HepG2 (cell line): ENCODE results near the gene C5AR1. TPM values are rescaled to one million over a fixed set of nuclear protein-coding genes. Genes with fewer than 3 reads are reported as not detected.
A peak's percentile ranks its signal among the peaks of the same experiment; 100 is the strongest.

Experiments used
- EP300 ChIP-seq, 3 experiments: sonication (generic) in 1 of 3; formaldehyde crosslinking in 1 of 3; IDR thresholded peaks; 2 replicates each; pipeline versions ENCODE4 v1.5.1 to v1.6.1; 2011 to 2020; ENCODE audit warnings: low read depth in 2 of 3, low read length in 2 of 3, borderline replicate concordance in 1 of 3, improper control_type of control experiment in 1 of 3, mild to moderate bottlenecking in 1 of 3, missing genetic modification reagents in 1 of 3, moderate library complexity in 1 of 3
- KLF9 ChIP-seq: IDR thresholded peaks from 2 replicates; pipeline ENCODE4 v1.6.1; 2016; ENCODE audit warnings: low read depth
- PHF21A ChIP-seq: sonication (generic); formaldehyde crosslinking; IDR thresholded peaks from 2 replicates; pipeline ENCODE4 v1.5.0; 2020; ENCODE audit warnings: mild to moderate bottlenecking, missing genetic modification reagents
- POGK ChIP-seq: sonication (generic); formaldehyde crosslinking; conservative IDR thresholded peaks from 2 replicates; pipeline ENCODE4 v1.8.0; 2022; ENCODE audit warnings: mild to moderate bottlenecking, moderate library complexity, missing genetic modification reagents
- PRPF4 ChIP-seq: fragments of 200-400 bp; formaldehyde crosslinking; IDR thresholded peaks from 2 replicates; pipeline ENCODE4 v1.6.1; 2016; ENCODE audit warnings: low read length, low read depth; ENCODE audit not compliant: poor library complexity, severe bottlenecking
- RARG ChIP-seq: sonication (generic); formaldehyde crosslinking; IDR thresholded peaks from 2 replicates; pipeline ENCODE4 v1.4.0; 2020; ENCODE audit warnings: low read depth, mild to moderate bottlenecking, missing genetic modification reagents
- TAF1 ChIP-seq: sonication (generic); formaldehyde crosslinking; IDR thresholded peaks from 2 replicates; pipeline ENCODE4 v1.4.0; 2020; ENCODE audit warnings: missing genetic modification reagents
- ZBTB20 ChIP-seq: sonication (generic); formaldehyde crosslinking; IDR thresholded peaks from 2 replicates; pipeline ENCODE4 v1.8.1; 2023; ENCODE audit warnings: missing genetic modification reagents, low read depth, mild to moderate bottlenecking, borderline replicate concordance
- ZBTB38 ChIP-seq: sonication (generic); formaldehyde crosslinking; IDR thresholded peaks from 2 replicates; pipeline ENCODE4 v1.5.1; 2020; ENCODE audit warnings: mild to moderate bottlenecking, missing genetic modification reagents
- ZBTB8A ChIP-seq: sonication (generic); formaldehyde crosslinking; IDR thresholded peaks from 2 replicates; pipeline ENCODE4 v1.4.0; 2020; ENCODE audit warnings: mild to moderate bottlenecking, low read depth, missing genetic modification reagents, borderline replicate concordance
- ZNF17 ChIP-seq: sonication (generic); formaldehyde crosslinking; IDR thresholded peaks from 2 replicates; pipeline ENCODE4 v1.5.0; 2020; ENCODE audit warnings: mild to moderate bottlenecking, missing genetic modification reagents
- ZNF326 ChIP-seq: sonication (generic); formaldehyde crosslinking; IDR thresholded peaks from 2 replicates; pipeline ENCODE4 v1.4.0; 2020; ENCODE audit warnings: missing genetic modification reagents, borderline replicate concordance
- ZNF432 ChIP-seq: sonication (generic); formaldehyde crosslinking; IDR thresholded peaks from 2 replicates; pipeline ENCODE4 v1.5.0; 2020; ENCODE audit warnings: missing genetic modification reagents, mild to moderate bottlenecking, borderline replicate concordance
- ZNF549 ChIP-seq: sonication (generic); formaldehyde crosslinking; IDR thresholded peaks from 2 replicates; pipeline ENCODE4 v1.5.0; 2020; ENCODE audit warnings: missing genetic modification reagents
- ZNF609 ChIP-seq: sonication (generic); formaldehyde crosslinking; IDR thresholded peaks from 2 replicates; pipeline ENCODE4 v1.4.0; 2020; ENCODE audit warnings: mild to moderate bottlenecking, missing genetic modification reagents, borderline replicate concordance
- polyA plus RNA-seq, 8 experiments: library from polyadenylated mRNA; depleted of rRNA in 3 of 8; stranded (reverse) in 7 of 8; unstranded in 1 of 8; fragments of >200 nt; fragmentation: Illumina TruSeq in 4 of 8; extraction: Trizol in 4 of 8; gene quantifications; 2 replicates each; pipeline versions ENCODE4 v1.2.1 to v1.2.3, GENCODE V29; 2011 to 2016; ENCODE audit warnings: low read depth in 4 of 8, missing spikeins in 1 of 8, mixed read lengths in 1 of 8; ENCODE audit not compliant: insufficient read depth in 1 of 8
- total RNA-seq, 5 experiments: library from RNA; depleted of rRNA; stranded (reverse); fragments of >200 nt; fragmentation: Illumina TruSeq; extraction: Trizol; gene quantifications; 2 replicates each; pipeline ENCODE4 v1.2.3, GENCODE V29; 2016; ENCODE audit warnings: low read depth in 1 of 5
- TF ChIP-seq, protein P1 (sequence below): sonication (generic); formaldehyde crosslinking; IDR thresholded peaks from 2 replicates; pipeline ENCODE4 v1.5.1; 2020; ENCODE audit warnings: missing genetic modification reagents, mild to moderate bottlenecking, borderline replicate concordance

The C5AR1 gene
- total and polyA plus RNA-seq, 2 of the 13 experiments (the other 11 are each of a cell fraction or from before 2014, with no cell fraction given), result 0.07 to 1.6 TPM

GRCh38 chr19:47348819-47349795, 39.4 kb downstream of the C5AR1 start, which contains the start of gene DHX34 (continued):
- TF ChIP-seq ZNF609 (peak; percentile 27; the same call in 1 of the 2 replicates), ZNF549 (no peak), PHF21A (CRISPR knock-in tag) (no peak; the same call in 1 of the 2 replicates), ZNF17 (CRISPR knock-in tag) (no peak), ZBTB38 (CRISPR knock-in tag) (no peak), PRPF4 (no peak), ZBTB8A (CRISPR knock-in tag) (no peak), ZNF432 (no peak), ZNF326 (CRISPR knock-in tag) (no peak), RARG (CRISPR knock-in tag) (no peak), TAF1 (CRISPR knock-in tag) (peak; percentile 46; the same call in 1 of the 2 replicates), KLF9 (no peak; the same call in none of the 2 replicates), EP300 (IDR thresholded peaks at IDR 0.05; ENCODE audit: low read depth in 2 of 2, low read length in 2 of 2) (no peak), EP300 (CRISPR knock-in tag; IDR thresholded peaks at IDR 0.05; ENCODE audit: borderline replicate concordance) (no peak), ZBTB20 (CRISPR knock-in tag) (no peak; the same call in 1 of the 2 replicates), POGK (peak; percentile 57; the same call in 1 of the 2 replicates)
- TF ChIP-seq, protein P1, sequence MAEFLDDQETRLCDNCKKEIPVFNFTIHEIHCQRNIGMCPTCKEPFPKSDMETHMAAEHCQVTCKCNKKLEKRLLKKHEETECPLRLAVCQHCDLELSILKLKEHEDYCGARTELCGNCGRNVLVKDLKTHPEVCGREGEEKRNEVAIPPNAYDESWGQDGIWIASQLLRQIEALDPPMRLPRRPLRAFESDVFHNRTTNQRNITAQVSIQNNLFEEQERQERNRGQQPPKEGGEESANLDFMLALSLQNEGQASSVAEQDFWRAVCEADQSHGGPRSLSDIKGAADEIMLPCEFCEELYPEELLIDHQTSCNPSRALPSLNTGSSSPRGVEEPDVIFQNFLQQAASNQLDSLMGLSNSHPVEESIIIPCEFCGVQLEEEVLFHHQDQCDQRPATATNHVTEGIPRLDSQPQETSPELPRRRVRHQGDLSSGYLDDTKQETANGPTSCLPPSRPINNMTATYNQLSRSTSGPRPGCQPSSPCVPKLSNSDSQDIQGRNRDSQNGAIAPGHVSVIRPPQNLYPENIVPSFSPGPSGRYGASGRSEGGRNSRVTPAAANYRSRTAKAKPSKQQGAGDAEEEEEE (CRISPR knock-in tag), result no peak
